MV-4-11 (cell line): ENCODE measurements around the gene CCT8L2.
"Not testable (repeated sequence)": the region's sequence is repeated elsewhere in the genome, so short reads cannot be mapped to it uniquely, and the experiment has no call there.

Experiments
- DNase-seq: peaks from one replicate; lab custom pipeline; 2025; lab: John Stamatoyannopoulos, UW

The CCT8L2 gene

DNA sequence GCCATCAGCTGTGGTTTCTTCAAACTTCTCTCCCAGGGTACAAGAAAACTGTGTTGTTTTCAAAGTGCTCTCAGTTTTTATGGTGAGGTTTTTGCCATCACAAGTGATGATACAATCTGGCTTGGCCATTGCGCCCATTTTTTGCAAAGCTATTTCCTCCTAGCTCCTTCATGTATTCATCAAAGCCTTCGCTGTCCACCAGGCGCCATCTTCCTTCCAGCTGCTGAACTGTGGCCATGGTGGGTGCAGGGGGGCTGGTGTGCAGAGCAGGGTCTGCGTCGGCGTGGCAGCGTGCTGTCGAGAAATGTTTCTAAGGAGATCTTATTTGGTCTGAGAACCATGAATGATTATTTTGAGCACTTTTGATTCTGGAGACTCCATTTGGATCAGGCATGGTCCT, 2.6 kb upstream of the CCT8L2 start:
- DNase-seq: not testable (repeated sequence)

DNA sequence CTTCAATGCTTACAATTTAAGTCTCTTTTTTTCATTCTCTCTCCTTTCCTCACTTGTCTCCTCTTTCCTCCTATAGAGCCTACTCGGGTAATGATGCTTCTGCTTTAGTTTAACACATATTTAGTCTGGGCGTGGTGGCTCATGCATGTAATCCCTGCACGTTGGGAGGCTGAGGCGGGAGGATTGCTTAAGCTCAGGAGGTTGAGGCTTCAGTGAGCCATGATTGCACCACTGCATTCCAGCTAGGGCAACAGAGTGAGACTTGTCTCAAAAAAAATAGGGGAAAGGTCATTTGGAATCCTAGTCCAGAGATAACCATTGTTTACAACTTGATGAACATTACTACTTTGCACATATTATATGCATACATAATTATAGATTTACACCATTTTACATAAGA, 1.4 kb upstream of the CCT8L2 start:
- DNase-seq: no peak

DNA sequence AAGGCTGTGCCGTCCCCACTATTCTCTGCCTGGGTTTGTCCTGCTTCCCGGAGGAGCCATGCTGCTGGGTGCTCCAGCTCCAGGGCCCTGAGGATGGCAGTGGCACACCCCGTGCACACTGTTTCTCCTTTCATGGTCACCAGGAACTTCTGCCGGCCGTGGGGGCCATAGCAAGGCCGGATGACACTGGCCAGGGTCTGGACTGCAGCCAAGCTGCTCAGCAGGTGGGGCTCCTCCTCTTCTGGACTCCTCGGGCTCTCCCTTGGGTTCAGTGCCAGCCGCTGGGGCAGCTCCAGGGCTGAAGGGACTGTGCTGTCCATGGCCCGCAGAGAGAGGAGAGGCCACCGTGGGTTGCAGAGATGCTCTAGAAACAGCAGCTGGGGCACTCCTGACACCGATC, 379 bp downstream of the CCT8L2 start:
- not testable (repeated sequence) for DNase-seq

DNA sequence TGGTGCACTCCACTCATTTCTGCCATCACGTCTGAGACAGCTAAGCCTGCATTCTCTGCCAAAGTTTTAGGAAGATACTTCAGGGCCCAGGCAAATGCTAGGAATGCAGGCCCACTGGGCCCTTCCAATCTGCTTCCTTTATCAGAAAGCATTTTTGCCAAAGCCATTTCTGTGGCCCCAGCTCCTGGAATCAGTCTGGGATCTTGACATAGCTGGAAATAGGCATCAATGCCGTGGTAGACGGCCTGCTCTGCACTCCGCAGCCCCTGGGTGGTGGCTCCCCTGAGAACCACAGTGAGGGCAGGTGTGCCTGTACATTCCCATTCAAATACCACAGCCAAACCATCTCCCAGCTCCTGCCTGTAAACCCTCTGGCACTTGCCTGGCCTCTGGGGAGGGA, 1.5 kb downstream of the CCT8L2 start:
- not testable (repeated sequence) for DNase-seq

DNA sequence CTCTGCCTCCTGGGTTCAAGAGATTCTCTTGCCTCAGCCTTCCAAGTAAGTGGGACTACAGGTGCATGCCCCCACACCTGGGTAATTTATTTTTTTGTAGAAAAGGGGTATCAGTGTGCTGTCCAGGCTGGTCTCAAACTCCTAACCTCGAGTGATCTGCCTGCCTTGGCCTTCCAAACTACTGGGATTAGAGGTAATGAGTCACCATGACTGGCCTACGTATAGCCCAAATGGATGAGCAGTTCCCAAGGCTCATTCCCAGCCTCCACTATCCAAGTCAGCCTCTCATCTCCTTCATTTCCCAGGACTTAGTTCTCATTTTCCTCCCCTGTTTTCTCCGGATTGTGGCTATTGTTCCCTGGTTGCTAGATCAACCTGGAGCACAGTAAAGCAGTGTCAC, 5.6 kb downstream of the CCT8L2 start:
- DNase-seq: no peak

DNA sequence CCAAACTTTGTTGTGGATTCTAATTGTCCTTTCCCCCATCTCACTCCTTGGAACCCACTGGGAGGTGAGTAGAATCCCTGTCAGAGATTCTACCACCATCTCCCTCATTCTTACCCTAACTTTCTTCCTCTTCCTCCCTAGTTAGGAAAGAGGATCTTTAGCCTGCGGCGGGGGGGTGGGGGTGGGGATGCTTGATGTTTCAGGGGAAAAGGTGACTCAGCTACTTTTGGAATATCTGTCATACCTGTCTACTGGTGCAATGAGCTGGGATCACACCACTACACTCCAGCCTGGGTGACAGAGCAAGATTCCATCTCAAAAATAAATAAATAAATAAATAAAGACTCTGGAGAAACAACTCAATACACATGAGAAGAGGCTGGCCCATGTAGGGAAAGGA, 6.4 kb downstream of the CCT8L2 start:
- DNase-seq: no peak

DNA sequence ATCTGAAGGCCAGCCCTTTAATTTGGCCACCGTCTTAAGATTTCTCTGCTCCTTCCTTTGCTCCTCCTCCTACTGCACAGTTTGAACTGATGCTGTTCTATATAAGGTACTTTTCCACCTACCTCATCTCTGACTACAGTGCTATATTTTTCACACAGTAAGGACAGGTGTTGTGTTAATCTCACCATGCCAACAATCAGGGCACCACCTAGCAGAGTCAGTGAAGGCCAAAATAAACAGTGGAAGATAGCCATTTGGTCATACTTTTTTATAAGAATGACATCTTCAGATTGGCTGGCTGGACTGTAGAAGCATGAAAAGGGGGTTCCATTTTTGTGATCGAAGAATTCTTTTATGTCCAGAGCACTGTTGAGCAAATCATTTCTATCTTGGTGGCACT, 11.7 kb downstream of the CCT8L2 start:
- DNase-seq: not testable (repeated sequence)

DNA sequence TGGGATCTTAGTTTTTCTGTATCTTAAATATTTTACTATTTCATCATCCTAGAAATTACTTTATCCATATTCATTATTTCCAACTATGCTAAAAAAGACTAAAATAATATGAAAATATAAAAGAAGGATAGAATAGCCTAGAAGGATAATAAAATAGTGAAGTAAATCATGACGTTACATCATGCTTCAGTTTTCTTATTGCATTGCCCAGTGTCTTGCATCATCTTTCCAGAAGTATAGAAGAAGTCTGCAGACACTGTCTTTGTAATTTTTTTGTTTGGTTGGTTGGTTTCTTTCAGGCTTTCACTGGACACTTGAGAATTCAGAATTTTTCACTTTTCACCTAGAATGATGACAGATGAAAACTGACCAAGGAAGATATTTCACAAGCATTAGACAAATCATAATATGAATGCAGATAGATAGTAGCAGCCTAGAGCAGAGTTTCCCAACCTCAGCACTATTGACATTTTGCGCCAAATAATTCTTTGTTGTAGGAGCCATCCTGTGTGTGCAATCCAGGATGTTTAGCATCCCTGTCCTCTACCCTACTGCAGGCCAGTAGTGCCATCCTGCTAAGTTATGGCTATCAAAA, 23.3 kb downstream of the CCT8L2 start:
- not testable (repeated sequence) for DNase-seq

DNA sequence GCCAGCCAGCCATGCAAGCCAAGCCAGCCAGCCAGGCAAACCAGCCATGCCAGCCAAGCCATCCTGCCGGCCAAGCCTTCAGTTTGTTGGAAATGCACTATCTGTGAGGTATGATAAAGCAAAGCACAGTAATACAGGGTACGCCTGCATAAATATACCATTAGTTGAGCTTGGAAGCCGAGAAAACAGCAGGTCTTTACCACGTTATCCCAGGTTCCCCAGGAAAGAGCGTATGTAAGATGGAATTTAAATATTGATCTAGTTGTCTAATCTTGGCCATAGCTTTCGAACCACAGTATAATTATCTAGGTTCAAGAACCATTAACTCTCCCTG, 24.2 kb downstream of the CCT8L2 start:
- DNase-seq: no peak

DNA sequence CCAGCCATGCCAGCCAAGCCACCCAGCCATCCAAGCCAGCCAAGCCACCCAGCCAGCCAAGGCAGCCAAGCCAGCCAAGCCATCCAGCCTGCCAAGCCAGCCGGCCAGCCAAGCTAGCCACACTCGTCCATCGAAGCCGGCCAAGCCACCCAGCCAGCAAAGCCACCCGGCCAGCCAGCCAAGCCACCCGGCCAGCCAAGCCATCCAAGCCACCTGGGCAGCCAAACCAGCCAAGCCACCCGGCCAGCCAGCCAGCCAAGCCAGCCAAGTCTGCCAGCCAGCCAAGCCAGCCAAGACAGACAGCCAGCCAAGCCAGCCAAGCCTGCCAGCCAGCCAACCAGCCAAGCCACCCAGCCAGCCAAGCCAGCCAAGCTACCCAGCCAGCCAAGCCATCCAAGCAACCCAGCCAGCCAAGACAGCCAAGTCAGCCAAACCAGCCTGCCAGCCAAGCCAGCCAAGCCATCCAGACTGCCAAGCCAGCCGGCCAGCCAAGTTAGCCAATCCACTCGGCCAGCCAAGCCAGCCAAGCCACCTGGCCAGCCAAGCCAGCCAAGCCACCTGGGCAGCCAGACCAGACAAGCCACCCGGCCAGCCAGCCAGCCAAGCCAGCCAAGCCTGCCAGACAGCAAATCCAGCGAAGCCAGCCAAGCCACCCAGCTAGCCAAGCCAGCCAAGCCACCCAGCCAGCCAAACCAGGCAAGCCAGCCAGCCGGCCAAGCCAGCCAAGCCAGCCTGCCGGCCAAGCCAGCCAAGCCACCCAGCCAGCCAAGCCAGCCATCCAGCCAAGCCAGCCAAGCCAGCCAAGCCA, 24.8 kb downstream of the CCT8L2 start:
- not testable (repeated sequence) for DNase-seq

DNA sequence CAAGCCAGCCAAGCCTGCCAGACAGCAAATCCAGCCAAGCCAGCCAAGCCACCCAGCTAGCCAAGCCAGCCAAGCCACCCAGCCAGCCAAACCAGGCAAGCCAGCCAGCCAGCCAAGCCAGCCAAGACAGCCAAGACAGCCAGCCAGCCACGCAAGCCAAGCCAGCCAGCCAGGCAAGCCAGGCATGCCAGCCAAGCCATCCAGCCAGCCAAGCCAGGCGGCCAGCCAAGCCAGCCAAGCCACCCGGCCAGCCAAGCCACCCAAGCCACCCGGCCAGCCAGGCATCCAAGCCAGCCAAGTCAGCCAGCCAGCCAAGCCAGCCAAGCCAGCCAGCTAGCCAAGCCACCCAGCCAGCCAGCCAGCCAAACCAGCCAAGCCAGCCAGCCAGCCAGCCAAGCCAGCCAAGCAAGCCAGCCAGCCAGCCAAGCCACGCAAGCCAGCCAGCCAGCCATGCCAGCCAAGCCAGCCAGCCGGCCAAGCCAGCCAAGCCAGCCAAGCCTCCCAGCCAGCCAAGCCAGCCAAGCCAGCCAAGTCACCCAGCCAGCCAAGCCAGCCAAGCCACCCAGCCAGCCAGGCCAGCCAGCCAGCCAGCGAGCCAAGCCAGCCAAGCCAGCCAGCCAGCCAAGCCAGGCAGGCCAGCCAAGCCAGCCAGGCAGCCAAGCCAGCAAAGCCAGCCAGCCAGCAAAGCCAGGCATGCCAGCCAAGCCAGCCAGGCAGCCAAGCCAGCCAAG, 26.0 kb downstream of the CCT8L2 start:
- not testable (repeated sequence) for DNase-seq

DNA sequence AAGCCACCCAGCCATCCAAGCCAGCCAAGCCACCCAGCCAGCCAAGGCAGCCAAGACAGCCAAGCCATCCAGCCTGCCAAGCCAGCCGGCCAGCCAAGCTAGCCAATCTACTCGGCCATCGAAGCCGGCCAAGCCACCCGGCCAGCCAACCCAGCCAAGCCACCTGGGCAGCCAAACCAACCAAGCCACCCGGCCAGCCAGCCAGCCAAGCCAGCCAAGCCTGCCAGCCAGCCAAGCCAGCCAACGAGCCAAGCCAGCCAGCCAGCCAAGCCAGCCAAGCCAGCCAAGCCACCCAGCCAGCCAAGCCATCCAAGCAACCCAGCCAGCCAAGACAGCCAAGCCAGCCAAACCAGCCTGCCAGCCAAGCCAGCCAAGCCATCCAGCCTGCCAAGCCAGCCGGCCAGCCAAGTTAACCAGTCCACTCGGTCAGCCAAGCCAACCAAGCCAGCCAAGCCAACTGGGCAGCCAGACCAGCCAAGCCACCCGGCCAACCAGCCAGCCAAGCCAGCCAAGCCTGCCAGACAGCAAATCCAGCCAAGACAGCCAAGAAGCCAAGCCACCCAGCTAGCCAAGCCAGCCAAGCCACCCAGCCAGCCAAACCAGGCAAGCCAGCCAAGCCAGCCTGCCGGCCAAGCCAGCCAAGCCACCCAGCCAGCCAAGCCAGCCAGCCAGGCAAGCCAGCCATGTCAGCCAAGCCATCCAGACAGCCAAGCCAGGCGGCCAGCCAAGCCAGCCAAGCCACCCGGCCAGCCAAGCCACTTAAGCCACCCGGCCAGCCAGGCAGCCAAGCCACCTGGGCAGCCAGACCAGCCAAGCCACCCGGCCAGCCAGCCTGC, 26.8 kb downstream of the CCT8L2 start:
- DNase-seq: not testable (repeated sequence)

DNA sequence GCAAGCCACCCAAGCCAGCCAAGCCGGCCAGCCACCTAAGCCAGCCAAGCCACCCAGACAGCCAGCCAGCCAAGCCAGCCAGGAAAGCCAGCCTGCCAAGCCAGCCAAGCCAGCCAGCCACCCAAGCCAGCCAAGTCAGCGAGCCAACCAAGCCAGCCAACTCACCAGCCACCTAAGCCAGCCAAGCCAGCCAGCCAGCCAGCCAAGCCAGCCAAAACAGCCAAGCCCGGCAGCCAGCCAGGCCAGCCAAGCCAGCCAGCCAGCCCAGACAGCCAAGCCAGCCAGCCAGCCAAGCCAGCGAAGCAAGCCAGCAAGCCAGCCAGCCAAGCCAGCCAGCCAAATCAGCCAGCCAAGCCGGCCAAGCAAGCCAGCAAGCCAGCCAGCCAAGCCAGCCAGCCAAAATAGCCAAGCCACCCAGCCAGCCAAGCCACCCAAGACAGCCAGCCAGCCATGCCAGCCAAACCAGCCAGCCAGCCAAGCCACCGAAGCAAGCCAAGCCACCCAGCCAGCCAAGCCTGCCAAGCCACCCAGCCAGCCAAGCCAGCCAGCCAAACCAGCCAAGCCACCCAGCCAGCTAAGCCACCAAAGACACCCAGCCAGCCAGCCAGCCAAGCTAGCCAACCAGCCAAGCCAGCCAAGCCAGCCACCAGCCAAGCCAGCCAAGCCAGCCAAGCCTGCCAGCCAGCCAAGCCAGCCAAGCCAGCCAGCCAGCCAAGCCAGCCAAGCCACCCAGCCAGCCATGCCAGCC, 27.6 kb downstream of the CCT8L2 start:
- DNase-seq: not testable (repeated sequence)

DNA sequence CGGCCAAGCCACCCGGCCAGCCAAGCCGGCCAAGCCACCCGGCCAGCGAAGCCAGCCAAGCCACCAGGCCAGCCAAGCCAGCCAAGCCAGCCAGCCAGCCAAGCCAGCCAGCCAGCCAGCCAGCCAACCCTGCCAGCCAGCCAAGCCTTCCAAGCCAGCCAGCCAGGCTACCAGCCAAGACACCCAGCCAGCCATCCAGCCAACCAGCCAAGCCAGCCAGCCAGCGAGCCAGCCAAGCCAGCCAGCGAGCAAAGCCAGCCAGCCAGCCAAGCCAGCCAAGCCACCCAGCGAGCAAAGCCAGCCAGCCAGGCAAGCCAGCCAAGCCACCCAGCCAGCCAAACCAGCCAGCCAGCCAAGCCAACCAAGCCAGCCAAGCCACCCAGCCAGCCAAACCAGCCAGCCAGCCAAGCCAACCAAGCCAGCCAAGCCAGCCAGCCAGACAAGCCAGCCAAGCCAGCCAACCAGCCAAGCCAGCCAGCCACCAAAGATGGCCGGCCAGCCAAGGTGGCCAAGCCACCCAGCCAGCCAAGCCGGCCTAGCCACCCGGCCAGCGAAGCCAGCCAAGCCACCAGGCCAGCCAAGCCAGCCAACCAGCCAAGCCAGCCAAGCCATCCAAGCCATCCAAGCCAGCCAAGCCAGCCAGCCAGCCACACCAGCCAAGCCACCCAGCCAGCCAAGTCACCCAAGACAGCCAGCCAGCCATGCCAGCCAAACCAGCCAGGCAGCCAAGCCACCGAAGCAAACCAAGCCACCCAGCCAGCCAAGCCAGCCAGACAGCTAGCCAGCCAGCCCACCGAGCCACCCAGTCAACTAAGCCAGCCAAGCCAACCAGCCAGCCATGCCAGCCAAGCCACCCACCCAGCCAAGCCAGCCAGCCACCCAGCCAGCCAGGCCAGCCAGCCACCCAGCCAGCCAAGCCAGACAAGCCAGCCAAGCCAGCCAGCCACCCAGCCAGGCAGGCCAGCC, 28.8 kb downstream of the CCT8L2 start:
- DNase-seq: no peak

DNA sequence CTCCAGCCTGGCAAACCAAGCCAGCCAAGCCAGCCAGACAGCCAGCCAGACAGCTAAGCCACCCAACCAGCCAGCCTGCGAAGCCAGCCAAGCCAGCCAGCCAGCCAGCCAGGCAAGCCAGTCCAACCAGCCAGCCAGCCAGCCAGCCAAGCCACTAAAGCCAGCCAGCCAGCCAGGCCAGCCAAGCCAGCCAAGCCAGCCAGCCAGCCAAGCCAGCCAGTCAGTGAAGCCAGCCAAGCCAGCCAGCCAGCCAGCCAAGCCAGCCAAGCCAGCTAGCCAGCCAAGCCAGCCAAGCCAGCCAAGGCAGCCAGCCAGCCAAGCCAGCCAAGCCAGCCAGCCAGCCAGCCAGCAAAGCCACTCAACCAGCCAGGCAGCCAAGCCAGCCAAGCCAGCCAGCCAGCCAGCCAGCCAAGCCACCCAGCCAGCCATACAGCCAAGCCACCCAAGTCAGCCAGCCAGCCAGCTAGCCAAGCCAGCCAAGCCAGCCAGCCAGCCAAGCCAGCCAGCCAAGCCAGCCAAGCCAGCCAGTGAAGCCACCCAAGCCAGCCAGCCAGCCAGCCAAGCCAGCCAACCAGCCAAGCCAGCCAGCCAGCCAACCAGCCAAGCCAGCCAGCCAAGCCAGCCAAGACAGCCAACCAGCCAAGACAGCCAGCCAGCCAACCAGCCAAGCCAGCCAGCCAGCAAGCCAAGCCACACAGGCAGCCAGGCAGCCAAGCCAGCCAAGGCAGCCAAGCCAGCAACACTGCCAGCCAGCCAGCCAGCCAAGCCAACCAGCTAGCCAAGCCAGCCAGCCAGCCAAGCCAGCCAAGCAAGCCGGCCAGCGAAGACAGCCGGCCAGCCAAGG, 29.7 kb downstream of the CCT8L2 start:
- no peak for DNase-seq

DNA sequence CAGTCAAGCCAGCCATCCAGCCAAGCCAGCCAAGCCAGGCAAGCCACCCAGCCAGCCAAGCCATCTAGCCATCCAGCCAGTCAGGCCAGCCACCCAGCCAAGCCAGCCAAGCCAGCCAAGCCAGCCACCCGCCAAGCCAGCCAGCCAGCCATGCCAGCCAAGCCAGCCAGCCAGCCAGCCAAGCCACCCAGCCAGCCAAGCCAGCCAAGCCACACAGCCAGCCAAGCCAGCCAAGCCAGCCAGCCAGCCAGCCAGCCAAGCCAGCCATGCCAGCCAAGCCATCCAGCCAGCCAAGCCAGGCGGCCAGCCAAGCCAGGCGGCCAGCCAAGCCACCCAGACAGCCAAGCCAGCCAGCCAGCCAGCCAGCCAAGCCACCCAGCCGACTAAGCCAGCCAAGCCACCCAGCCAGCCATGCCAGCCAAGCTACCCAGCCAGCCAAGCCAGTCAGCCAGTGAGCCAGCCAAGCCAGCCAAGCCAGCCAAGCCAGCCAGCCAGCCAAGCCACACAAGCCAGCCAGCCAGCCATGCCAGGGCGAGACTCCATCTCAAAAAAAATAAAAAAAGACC, 31.4 kb downstream of the CCT8L2 start:
- DNase-seq: not testable (repeated sequence)

DNA sequence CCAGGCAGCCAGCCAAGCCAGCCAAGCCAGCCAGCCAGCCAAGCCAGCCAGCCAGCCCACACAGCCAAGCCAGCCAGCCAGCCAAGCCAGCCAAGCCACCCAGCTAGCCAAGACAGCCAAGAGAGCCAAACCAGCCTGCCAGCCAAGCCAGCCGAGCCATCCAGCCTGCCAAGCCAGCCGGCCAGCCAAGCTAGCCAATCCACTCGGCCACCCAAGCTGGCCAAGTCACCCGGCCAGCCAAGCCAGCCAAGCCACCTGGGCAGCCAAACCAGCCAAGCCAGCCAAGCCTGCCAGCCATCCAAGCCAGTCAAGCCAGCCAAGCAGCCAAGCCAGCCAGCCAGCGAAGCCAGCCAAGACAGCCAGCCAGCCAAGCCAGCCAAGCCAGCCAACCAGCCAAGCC, 32.0 kb downstream of the CCT8L2 start:
- DNase-seq: not testable (repeated sequence)

DNA sequence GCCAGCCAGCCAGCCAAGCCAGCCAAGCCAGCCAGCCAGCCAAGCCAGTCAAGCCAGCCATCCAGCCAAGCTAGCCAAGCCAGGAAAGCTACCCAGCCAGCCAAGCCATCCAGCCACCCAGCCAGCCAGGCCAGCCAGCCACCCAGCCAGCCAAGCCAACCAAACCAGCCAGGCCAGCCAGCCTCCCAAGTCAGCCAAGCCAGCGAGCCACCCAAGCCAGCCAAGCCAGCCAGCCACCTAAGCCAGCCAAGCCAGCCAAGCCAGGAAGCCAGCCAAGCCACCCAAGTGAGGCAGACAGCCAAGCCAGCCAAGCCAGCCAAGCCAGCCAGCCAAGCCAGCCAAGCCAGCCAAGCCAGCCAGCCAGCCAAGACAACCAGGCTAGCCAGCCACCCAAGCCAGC, 32.6 kb downstream of the CCT8L2 start:
- not testable (repeated sequence) for DNase-seq
